ENCODE results near the gene C13orf46.

GRCh38 chr13:113975416-113975815 lies 1.5 kb upstream of the C13orf46 start:
- TF ChIP-seq CTCF (IDR thresholded peaks at IDR 0.05; ENCODE audit: poor library complexity) (no peak), EZH2 (IDR thresholded peaks at IDR 0.05; ENCODE audit: borderline replicate concordance) (no peak)
